HCT116 (cell line): ENCODE results near the gene GOLGA2. TPM values are rescaled to one million over a fixed set of nuclear protein-coding genes. Genes with fewer than 3 reads are reported as not detected.

Experiments
- ATAC-seq: fragments of 200-7000 bp; cut with Tn5 transposase; 2 replicates; pipeline ENCODE4 v1.9.1; 2020; ENCODE audit warnings: mild to moderate bottlenecking, moderate library complexity
- BruUV-seq: library from RNA; stranded (reverse); fragments of 400-500 nt; replicated peaks from 2 replicates; lab custom pipeline; 2021; lab: Mats Ljungman, UMichigan
- CTCF ChIA-PET: fragments of 300-600 bp; sonication (Branson Sonifier 250); formaldehyde crosslinking; loops from one replicate; lab custom pipeline; 2021; ENCODE audit warnings: antibody characterized with exemption; lab: Charles Lee
- POLR2A ChIA-PET: fragments of 300-600, 350-600 bp; sonication (Branson Sonifier 250); formaldehyde crosslinking; loops from one replicate; lab custom pipeline; 2021; ENCODE audit warnings: antibody characterized with exemption; lab: Charles Lee
- RAD21 ChIA-PET, 2 experiments: fragments of 300-600 bp; sonication (Branson Sonifier 250); formaldehyde crosslinking; loops; one replicate each; lab custom pipeline; 2023; ENCODE audit warnings: low total read pairs in 2 of 2; ENCODE audit not compliant: uncharacterized antibody in 2 of 2, unreplicated experiment in 2 of 2, low non-redundant PET in 1 of 2; lab: Charles Lee
- DNase-seq: peaks from one replicate; pipeline ENCODE4 v3.0.0-alpha.2; 2010; ENCODE audit warnings: low read depth, low spot score
- H2AFZ ChIP-seq: fragments of 200-600 bp; shearing (Covaris generic), sonication (generic); 2 replicates; pipeline ENCODE4 v1.6.1; 2017; ENCODE audit warnings: low read depth, mixed run types, mixed read lengths, antibody characterized with exemption, low read length; ENCODE audit not compliant: poor library complexity, severe bottlenecking
- H3K27ac ChIP-seq: 2 replicates; pipeline ENCODE4 v1.5.1; 2012; ENCODE audit warnings: low read depth, low read length
- H3K27me3 ChIP-seq: fragments of 200-600 bp; sonication (generic); 2 replicates; pipeline ENCODE4 v1.6.1; 2016; ENCODE audit warnings: mixed run types, low read length, mixed read lengths; ENCODE audit not compliant: insufficient read depth
- H3K36me3 ChIP-seq, 2 experiments: fragments of 200-500 bp in 1 of 2; fragments of 200-600 bp in 1 of 2; sonication (Bioruptor generic) in 1 of 2; sonication (generic) in 1 of 2; 2 replicates each; pipeline versions ENCODE4 v1.5.1 to v1.6.1; 2014 to 2016; ENCODE audit warnings: low read length in 2 of 2, inconsistent platforms in 1 of 2, mixed read lengths in 1 of 2, mixed run types in 1 of 2; ENCODE audit not compliant: insufficient read depth in 2 of 2, control insufficient read depth in 1 of 2
- H3K4me1 ChIP-seq, 2 experiments: fragments of 200-600 bp in 1 of 2; sonication (generic) in 1 of 2; 2 replicates each; pipeline versions ENCODE4 v1.5.1 to v1.6.1; 2012 to 2017; ENCODE audit warnings: low read length in 2 of 2, inconsistent platforms in 1 of 2, mild to moderate bottlenecking in 1 of 2, mixed read lengths in 1 of 2, mixed run types in 1 of 2, moderate library complexity in 1 of 2; ENCODE audit not compliant: insufficient read depth in 2 of 2, control insufficient read depth in 1 of 2
- H3K4me2 ChIP-seq: fragments of 200-600 bp; sonication (generic); 2 replicates; pipeline ENCODE4 v1.6.1; 2017; ENCODE audit warnings: mixed run types, low read length, mixed read lengths
- H3K4me3 ChIP-seq, 2 experiments: fragments of 200-600 bp in 1 of 2; sonication (generic) in 1 of 2; replicated peaks in 1 of 2; 2 replicates each; pipeline ENCODE4 v1.5.1; 2011 to 2016; ENCODE audit warnings: low read length in 2 of 2, control low read depth in 1 of 2, low read depth in 1 of 2, mild to moderate bottlenecking in 1 of 2, mixed read lengths in 1 of 2, mixed run types in 1 of 2
- H3K79me2 ChIP-seq: fragments of 200-600 bp; sonication (generic); 2 replicates; pipeline ENCODE4 v1.6.1; 2017; ENCODE audit warnings: mild to moderate bottlenecking, mixed run types, low read length, moderate library complexity, mixed read lengths; ENCODE audit not compliant: insufficient read depth
- H3K9ac ChIP-seq: fragments of 200-600 bp; sonication (generic); 2 replicates; pipeline ENCODE4 v1.6.1; 2016; ENCODE audit warnings: low read length, mixed read lengths
- H3K9me2 ChIP-seq: fragments of 200-600 bp; sonication (generic), shearing (Covaris generic); 2 replicates; pipeline ENCODE4 v1.6.1; 2017; ENCODE audit warnings: mixed run types, mild to moderate bottlenecking, moderate library complexity; ENCODE audit not compliant: insufficient read depth
- H3K9me3 ChIP-seq, 2 experiments: fragments of 200-500 bp in 1 of 2; fragments of 200-600 bp in 1 of 2; sonication (Bioruptor generic) in 1 of 2; sonication (generic) in 1 of 2; 2 replicates each; pipeline ENCODE4 v1.6.1; 2014 to 2017; ENCODE audit warnings: low read length in 2 of 2, mixed read lengths in 2 of 2, inconsistent platforms in 1 of 2, low read depth in 1 of 2, mild to moderate bottlenecking in 1 of 2, mixed run types in 1 of 2, moderate library complexity in 1 of 2; ENCODE audit not compliant: control insufficient read depth in 1 of 2, insufficient read depth in 1 of 2
- H4K20me1 ChIP-seq: fragments of 200-600 bp; sonication (generic), shearing (Covaris generic); 2 replicates; pipeline ENCODE4 v1.6.1; 2017; ENCODE audit warnings: mixed run types, mild to moderate bottlenecking, moderate library complexity; ENCODE audit not compliant: insufficient read depth
- CBX3 ChIP-seq: IDR thresholded peaks from 2 replicates; pipeline ENCODE4 v1.6.1; 2012; ENCODE audit warnings: low read depth
- CEBPB ChIP-seq: IDR thresholded peaks from 2 replicates; pipeline ENCODE4 v1.6.1; 2012; ENCODE audit warnings: low read depth
- EGR1 ChIP-seq: IDR thresholded peaks from 2 replicates; pipeline ENCODE4 v1.6.1; 2012; ENCODE audit warnings: low read depth
- EZH2 ChIP-seq: fragments of 200-600 bp; sonication (generic); IDR thresholded peaks from 2 replicates; pipeline ENCODE4 v1.6.1; 2017; ENCODE audit warnings: antibody characterized with exemption, mixed run types
- EZH2phosphoT487 ChIP-seq: fragments of 200-600 bp; IDR thresholded peaks from 2 replicates; pipeline ENCODE4 v1.6.1; 2018; ENCODE audit warnings: antibody characterized with exemption, borderline replicate concordance
- FOSL1 ChIP-seq: IDR thresholded peaks from 2 replicates; pipeline ENCODE4 v1.6.1; 2012; ENCODE audit warnings: low read depth
- JUND ChIP-seq: IDR thresholded peaks from 2 replicates; pipeline ENCODE4 v1.6.1; 2012
- MAX ChIP-seq: IDR thresholded peaks from 2 replicates; pipeline ENCODE4 v1.6.1; 2012
- REST ChIP-seq: IDR thresholded peaks from 2 replicates; pipeline ENCODE4 v1.6.1; 2012; ENCODE audit warnings: low read depth
- SIN3A ChIP-seq: IDR thresholded peaks from 2 replicates; pipeline ENCODE4 v1.6.1; 2012; ENCODE audit warnings: low read depth
- SP1 ChIP-seq: IDR thresholded peaks from 2 replicates; pipeline ENCODE4 v1.6.1; 2012; ENCODE audit warnings: low read depth
- SRF ChIP-seq: IDR thresholded peaks from 2 replicates; pipeline ENCODE4 v1.6.1; 2012; ENCODE audit warnings: low read depth
- TCF7L2 ChIP-seq: IDR thresholded peaks from 2 replicates; pipeline ENCODE4 v1.7.0; 2011; ENCODE audit warnings: borderline replicate concordance, inconsistent platforms; ENCODE audit not compliant: insufficient read depth, insufficient read length; ENCODE audit errors: extremely low read depth
- YY1 ChIP-seq: IDR thresholded peaks from 2 replicates; pipeline ENCODE4 v1.6.1; 2011; ENCODE audit warnings: low read length, low read depth, moderate library complexity, mild to moderate bottlenecking; ENCODE audit not compliant: insufficient replicate concordance; ENCODE audit errors: extremely low read depth
- ZBTB33 ChIP-seq: IDR thresholded peaks from 2 replicates; pipeline ENCODE4 v1.6.1; 2011; ENCODE audit warnings: mild to moderate bottlenecking, low read length, moderate library complexity; ENCODE audit not compliant: insufficient replicate concordance; ENCODE audit errors: extremely low read depth
- ZFX ChIP-seq: fragments of 450-650 bp; IDR thresholded peaks from 2 replicates; pipeline ENCODE4 v1.6.1; 2017
- ZNF274 ChIP-seq: fragments of 200-500 bp; sonication (Bioruptor generic); IDR thresholded peaks from 2 replicates; pipeline ENCODE4 v1.6.1; 2014; ENCODE audit warnings: mild to moderate bottlenecking, low read depth, low read length, inconsistent platforms
- intact Hi-C: fragments of 100-400 bp; cut with micrococcal nuclease; formaldehyde crosslinking; loops from 2 replicates; pipeline ENCODE4 v1.10.0; 2022
- total RNA-seq: library from RNA; stranded (reverse); gene quantifications from one replicate; pipeline ENCODE4 v1.2.1, GENCODE V29; 2021; ENCODE audit not compliant: unreplicated experiment
- TF ChIP-seq, protein P1 (sequence below): IDR thresholded peaks from 2 replicates; pipeline ENCODE4 v1.6.1; 2012
- TF ChIP-seq, protein P2 (sequence below), 3 experiments: fragments of 200-600 bp in 1 of 3; sonication (generic) in 1 of 3; IDR thresholded peaks in 2 of 3; conservative IDR thresholded peaks in 1 of 3; 2 replicates each; pipeline ENCODE4 v1.5.1; 2012 to 2017; ENCODE audit warnings: low read depth in 2 of 3, low read length in 2 of 3, antibody characterized with exemption in 1 of 3, borderline replicate concordance in 1 of 3, control low read depth in 1 of 3, mild to moderate bottlenecking in 1 of 3, mixed read lengths in 1 of 3, mixed run types in 1 of 3, moderate library complexity in 1 of 3; ENCODE audit not compliant: insufficient read depth in 1 of 3

GOLGA2 gene
- total RNA-seq, 1 experiment from 2014 or later: 67.0 TPM

DNA sequence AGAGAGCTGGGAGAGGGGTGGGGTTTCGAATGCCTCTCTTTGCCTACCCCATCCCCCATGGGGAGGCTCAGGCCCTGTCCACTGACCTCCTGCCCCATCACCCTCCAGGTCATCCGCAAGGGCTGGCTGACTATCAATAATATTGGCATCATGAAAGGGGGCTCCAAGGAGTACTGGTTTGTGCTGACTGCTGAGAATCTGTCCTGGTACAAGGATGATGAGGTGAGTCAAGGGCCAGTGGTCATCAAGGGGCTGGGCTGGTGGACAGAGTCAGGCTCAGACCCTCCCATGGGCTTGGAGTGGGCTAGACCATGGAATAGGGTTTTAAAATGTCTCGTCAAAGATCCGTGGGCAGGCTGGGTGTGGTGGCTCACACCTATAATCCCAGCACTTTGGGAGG lies 33.7 kb downstream of the GOLGA2 start:
- Histone ChIP-seq H3K27ac (no peak overlapping the region), H3K4me2 (no peak overlapping the region), H3K36me3 (no peaks in the 10 kb centered on the region), H4K20me1 (no peaks in the 10 kb centered on the region), H3K9me3 (no peaks in the 10 kb centered on the region), H3K27me3 (no peaks in the 10 kb centered on the region), H3K9me2 (no peaks in the 10 kb centered on the region), H3K79me2 (no peaks in the 10 kb centered on the region), H3K4me1 (no peaks in the 10 kb centered on the region), H3K4me3 (no peak overlapping the region), H2AFZ (no peak overlapping the region), H3K9ac (no peak overlapping the region)
- ATAC-seq: no peak
- intact Hi-C loops: no loop called here
- TF ChIP-seq SRF (no peak), CEBPB (no peak), TCF7L2 (no peak), EZH2 (no peak), ZBTB33 (no peak), ZFX (no peak), FOSL1 (no peak), SIN3A (no peak), CBX3 (no peak), MAX (no peak), REST (no peak), EGR1 (no peak), SP1 (no peak), EZH2phosphoT487 (no peak), JUND (no peak), YY1 (no peak), ZNF274 (no peak)
- TF ChIP-seq, protein P1, sequence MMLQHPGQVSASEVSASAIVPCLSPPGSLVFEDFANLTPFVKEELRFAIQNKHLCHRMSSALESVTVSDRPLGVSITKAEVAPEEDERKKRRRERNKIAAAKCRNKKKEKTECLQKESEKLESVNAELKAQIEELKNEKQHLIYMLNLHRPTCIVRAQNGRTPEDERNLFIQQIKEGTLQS: no peak
- TF ChIP-seq, protein P2, sequence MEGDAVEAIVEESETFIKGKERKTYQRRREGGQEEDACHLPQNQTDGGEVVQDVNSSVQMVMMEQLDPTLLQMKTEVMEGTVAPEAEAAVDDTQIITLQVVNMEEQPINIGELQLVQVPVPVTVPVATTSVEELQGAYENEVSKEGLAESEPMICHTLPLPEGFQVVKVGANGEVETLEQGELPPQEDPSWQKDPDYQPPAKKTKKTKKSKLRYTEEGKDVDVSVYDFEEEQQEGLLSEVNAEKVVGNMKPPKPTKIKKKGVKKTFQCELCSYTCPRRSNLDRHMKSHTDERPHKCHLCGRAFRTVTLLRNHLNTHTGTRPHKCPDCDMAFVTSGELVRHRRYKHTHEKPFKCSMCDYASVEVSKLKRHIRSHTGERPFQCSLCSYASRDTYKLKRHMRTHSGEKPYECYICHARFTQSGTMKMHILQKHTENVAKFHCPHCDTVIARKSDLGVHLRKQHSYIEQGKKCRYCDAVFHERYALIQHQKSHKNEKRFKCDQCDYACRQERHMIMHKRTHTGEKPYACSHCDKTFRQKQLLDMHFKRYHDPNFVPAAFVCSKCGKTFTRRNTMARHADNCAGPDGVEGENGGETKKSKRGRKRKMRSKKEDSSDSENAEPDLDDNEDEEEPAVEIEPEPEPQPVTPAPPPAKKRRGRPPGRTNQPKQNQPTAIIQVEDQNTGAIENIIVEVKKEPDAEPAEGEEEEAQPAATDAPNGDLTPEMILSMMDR (IDR thresholded peaks at IDR 0.05 in 2 of 3, conservative IDR thresholded peaks at IDR 0.05 in 1 of 3; ENCODE audit: borderline replicate concordance in 1 of 3, insufficient read depth in 1 of 3, low read depth in 2 of 3, low read length in 2 of 3): no peak
- ChIA-PET CTCF (no interaction called here), POLR2A (no interaction called here), RAD21 (no interaction called here)
- no TSS peak for BruUV-seq
- no peak for DNase-seq
